Dorsolateral prefrontal cortex (tissue), 118 donors: ENCODE results near the gene KIAA1614. TPM values are rescaled to one million over a fixed set of nuclear protein-coding genes. Genes with fewer than 3 reads are reported as not detected.

Source experiments
- total RNA-seq, 120 experiments: library from RNA; stranded (reverse); gene quantifications; one replicate each; pipeline versions ENCODE4 v1.2.3 to v1.2.4, GENCODE V29; 2022

Gene KIAA1614
- total RNA-seq, 120 experiments from 2014 or later = 6.4 to 28.8 (median 14.1) TPM

Other genes with a start within 250 kb of the KIAA1614 start
- 10 to 100 TPM; 29.0 to 51.3 (median 40.7) TPM for gene STX6, start 110.0 kb downstream of the KIAA1614 start, total RNA-seq
- 10 to 100 TPM in 15 of 120 experiments, 1 to 10 TPM in 105; 2.7 to 15.3 (median 6.8) TPM for gene MR1, start 121.1 kb downstream of the KIAA1614 start, total RNA-seq
- 10 to 100 TPM in 118 of 120 experiments, 1 to 10 TPM in 2; 8.1 to 74.9 (median 17.6) TPM for gene IER5, start 175.8 kb downstream of the KIAA1614 start, total RNA-seq